AG08396 (cell line): ENCODE measurements around the gene ATG14.

Experiments used
- DNase-seq: peaks from one replicate; pipeline ENCODE4 v3.0.0; 2012; ENCODE audit warnings: low spot score, mixed read lengths

ATG14 gene

GRCh38 chr14:55316564-55316963 lies 95.1 kb downstream of the ATG14 start:
- no peak for DNase-seq
